Measurements from ENCODE around the gene COL20A1. TPM values are rescaled to one million over a fixed set of nuclear protein-coding genes. Genes with fewer than 3 reads are reported as not detected.

Gene COL20A1
- total and polyA plus RNA-seq, 2 donors (not counting 1 experiment from before 2014, with no cell fraction given): not detected

DNA sequence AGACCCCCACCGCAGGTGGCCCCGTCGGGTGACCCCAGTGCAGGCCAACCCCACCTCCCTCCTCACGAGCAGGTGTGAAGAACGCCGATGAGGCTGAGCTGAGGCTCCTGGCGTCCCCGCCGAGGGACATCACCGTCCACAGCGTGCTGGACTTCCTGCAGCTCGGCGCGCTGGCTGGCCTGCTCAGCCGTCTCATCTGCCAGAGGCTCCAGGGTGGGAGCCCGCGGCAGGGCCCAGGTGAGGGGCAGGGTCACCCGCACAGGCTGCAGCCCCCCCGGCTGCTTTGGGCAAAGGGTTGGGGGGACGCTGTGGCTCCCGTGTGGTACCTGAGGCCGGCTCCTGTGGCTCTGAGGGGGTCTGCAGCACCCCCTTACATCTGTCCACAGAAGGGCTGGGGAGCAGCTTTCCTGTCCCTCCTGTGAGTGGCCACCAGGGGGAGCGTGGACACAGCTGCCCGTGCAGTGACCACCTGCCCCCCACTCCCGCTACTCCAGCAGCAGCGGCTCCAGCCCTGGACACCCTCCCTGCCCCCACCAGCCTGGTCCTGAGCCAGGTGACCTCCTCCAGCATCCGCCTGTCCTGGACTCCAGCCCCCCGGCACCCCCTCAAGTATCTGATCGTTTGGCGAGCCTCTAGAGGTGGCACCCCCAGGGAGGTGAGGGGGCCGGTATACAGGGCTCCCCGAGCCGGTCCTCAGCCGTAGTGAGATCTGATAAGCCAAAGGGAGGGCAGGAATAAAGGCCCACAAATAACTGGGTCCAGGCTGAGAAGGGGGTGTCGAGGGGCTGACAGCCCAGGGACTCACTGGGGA, 16.5 kb downstream of the COL20A1 start:
- H3K36me3 ChIP-seq (ENCODE audit: control insufficient read depth, insufficient read depth, low read length): no peaks in the 10 kb centered on the region
- no peak overlapping the region for H3K4me2 ChIP-seq (ENCODE audit: extremely low read depth, insufficient read depth, low read length)
- no peaks in the 10 kb centered on the region for H3K4me1 ChIP-seq (ENCODE audit: control insufficient read depth, extremely low read depth, insufficient read depth, low read length)
- H3K79me2 ChIP-seq (ENCODE audit: control insufficient read depth, insufficient read depth, low read length): no peaks in the 10 kb centered on the region
- no peak overlapping the region for H3K9ac ChIP-seq (ENCODE audit: insufficient read depth, low read length)
- peak in 1 of 2 donors; percentile 31 for DNase-seq (ENCODE audit: low read depth in 2 of 2)
- no peak overlapping the region for H3K4me3 ChIP-seq (replicated peaks in 1 of 4; ENCODE audit: control extremely low read depth in 1 of 4, insufficient read depth in 1 of 4, low read depth in 3 of 4, low read length in 4 of 4)
- peak; percentile 65 to 80 for TF ChIP-seq CTCF (conservative IDR thresholded peaks at IDR 0.05 in 1 of 2, IDR thresholded peaks at IDR 0.05 in 1 of 2; ENCODE audit: low read depth in 1 of 2, low read length in 2 of 2)
- TF ChIP-seq EZH2 (IDR thresholded peaks at IDR 0.05; ENCODE audit: low read length, missing control alignments): no peak
- H2AFZ ChIP-seq (ENCODE audit: low read length): no peak overlapping the region
- no peaks in the 10 kb centered on the region for H3K27me3 ChIP-seq (ENCODE audit: control insufficient read depth, insufficient read depth, low read length)
- H3K9me3 ChIP-seq (ENCODE audit: control insufficient read depth, insufficient read depth, low read depth, low read length): no peaks in the 10 kb centered on the region
- no peak overlapping the region for H3K27ac ChIP-seq (ENCODE audit: insufficient read depth, low read length)
- H4K20me1 ChIP-seq (ENCODE audit: control insufficient read depth, extremely low read depth, insufficient read depth, low read length): no peaks in the 10 kb centered on the region

DNA sequence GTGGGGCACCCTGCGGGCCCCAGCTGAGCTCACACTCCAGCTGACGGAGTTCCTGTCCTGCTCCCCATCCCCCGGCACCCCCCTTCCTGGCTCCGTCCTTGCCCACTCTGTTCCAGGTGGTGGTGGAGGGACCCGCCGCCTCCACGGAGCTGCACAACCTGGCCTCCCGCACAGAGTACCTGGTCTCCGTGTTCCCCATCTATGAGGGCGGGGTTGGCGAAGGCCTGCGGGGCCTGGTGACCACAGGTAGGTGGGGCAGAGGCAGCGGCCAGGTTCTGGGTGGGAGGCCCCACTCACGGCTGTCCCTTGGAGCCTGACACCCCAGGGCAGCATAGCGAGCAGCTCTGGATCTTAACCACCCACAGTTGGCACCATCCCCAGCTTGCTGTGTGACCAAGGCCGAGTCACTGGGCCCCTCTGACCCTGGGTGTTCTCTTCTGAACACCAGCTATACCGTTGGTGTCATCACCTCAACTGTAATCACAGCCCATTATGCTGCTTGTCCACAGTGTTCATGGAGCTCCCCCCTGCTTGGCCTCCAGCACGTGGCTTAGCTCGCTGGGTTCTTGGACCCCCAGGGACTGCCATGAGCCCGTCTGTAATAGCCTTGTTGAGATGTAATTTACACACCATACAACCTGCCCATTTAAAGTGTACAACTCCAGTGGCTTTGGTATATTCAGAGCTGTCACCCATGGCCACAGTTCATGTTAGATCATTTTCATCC, 17.4 kb downstream of the COL20A1 start:
- DNase-seq (ENCODE audit: low read depth in 2 of 2): peak in 1 of 2 donors; percentile 22
- no peaks in the 10 kb centered on the region for H3K36me3 ChIP-seq (ENCODE audit: control insufficient read depth, insufficient read depth, low read length)
- H3K9me3 ChIP-seq (ENCODE audit: control insufficient read depth, insufficient read depth, low read depth, low read length): no peaks in the 10 kb centered on the region
- H3K27ac ChIP-seq (ENCODE audit: insufficient read depth, low read length): no peak overlapping the region
- H4K20me1 ChIP-seq (ENCODE audit: control insufficient read depth, extremely low read depth, insufficient read depth, low read length): no peaks in the 10 kb centered on the region
- no peak overlapping the region for H3K9ac ChIP-seq (ENCODE audit: insufficient read depth, low read length)
- H3K4me1 ChIP-seq (ENCODE audit: control insufficient read depth, extremely low read depth, insufficient read depth, low read length): no peaks in the 10 kb centered on the region
- H3K79me2 ChIP-seq (ENCODE audit: control insufficient read depth, insufficient read depth, low read length): no peaks in the 10 kb centered on the region
- no peak overlapping the region for H3K4me2 ChIP-seq (ENCODE audit: extremely low read depth, insufficient read depth, low read length)
- H3K27me3 ChIP-seq (ENCODE audit: control insufficient read depth, insufficient read depth, low read length): no peaks in the 10 kb centered on the region
- H2AFZ ChIP-seq (ENCODE audit: low read length): no peak overlapping the region
- no peak overlapping the region for H3K4me3 ChIP-seq (replicated peaks in 1 of 4; ENCODE audit: control extremely low read depth in 1 of 4, insufficient read depth in 1 of 4, low read depth in 3 of 4, low read length in 4 of 4)
- TF ChIP-seq CTCF (conservative IDR thresholded peaks at IDR 0.05 in 1 of 2, IDR thresholded peaks at IDR 0.05 in 1 of 2; ENCODE audit: low read depth in 1 of 2, low read length in 2 of 2): no peak
- no peak for TF ChIP-seq EZH2 (IDR thresholded peaks at IDR 0.05; ENCODE audit: low read length, missing control alignments)

DNA sequence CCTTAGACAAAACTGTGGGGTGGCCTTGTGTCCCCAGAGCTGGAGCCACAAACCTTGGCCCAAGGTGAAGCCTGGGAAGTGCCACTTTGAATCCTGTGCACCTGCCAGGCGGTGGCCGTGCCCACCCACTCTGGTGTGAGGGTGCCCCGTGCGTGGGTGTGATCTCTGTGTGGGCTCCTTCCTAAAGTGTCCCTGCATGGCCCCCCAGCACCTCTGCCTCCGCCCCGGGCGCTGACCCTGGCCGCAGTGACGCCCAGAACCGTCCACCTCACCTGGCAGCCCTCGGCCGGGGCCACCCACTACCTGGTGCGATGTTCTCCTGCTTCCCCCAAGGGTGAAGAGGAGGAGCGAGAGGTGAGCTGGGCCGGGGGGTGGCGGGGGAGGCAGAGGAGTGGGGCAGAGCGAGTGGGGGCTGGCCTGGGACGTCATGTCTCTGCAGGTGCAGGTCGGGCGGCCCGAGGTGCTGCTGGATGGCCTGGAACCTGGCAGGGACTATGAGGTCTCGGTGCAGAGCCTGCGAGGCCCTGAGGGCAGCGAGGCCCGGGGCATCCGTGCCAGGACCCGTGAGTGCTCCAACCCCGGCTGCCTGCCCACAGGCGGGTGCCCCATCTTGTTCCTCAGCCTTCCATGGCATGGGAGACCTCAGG, 18.3 kb downstream of the COL20A1 start:
- H3K27ac ChIP-seq (ENCODE audit: insufficient read depth, low read length): no peak overlapping the region
- no peaks in the 10 kb centered on the region for H3K27me3 ChIP-seq (ENCODE audit: control insufficient read depth, insufficient read depth, low read length)
- no peak overlapping the region for H3K9ac ChIP-seq (ENCODE audit: insufficient read depth, low read length)
- no peaks in the 10 kb centered on the region for H3K36me3 ChIP-seq (ENCODE audit: control insufficient read depth, insufficient read depth, low read length)
- no peaks in the 10 kb centered on the region for H3K79me2 ChIP-seq (ENCODE audit: control insufficient read depth, insufficient read depth, low read length)
- DNase-seq (ENCODE audit: low read depth in 2 of 2): no peak
- TF ChIP-seq EZH2 (IDR thresholded peaks at IDR 0.05; ENCODE audit: low read length, missing control alignments): no peak
- no peak for TF ChIP-seq CTCF (conservative IDR thresholded peaks at IDR 0.05 in 1 of 2, IDR thresholded peaks at IDR 0.05 in 1 of 2; ENCODE audit: low read depth in 1 of 2, low read length in 2 of 2)
- no peaks in the 10 kb centered on the region for H3K4me1 ChIP-seq (ENCODE audit: control insufficient read depth, extremely low read depth, insufficient read depth, low read length)
- H3K4me2 ChIP-seq (ENCODE audit: extremely low read depth, insufficient read depth, low read length): no peak overlapping the region
- H4K20me1 ChIP-seq (ENCODE audit: control insufficient read depth, extremely low read depth, insufficient read depth, low read length): no peaks in the 10 kb centered on the region
- H3K9me3 ChIP-seq (ENCODE audit: control insufficient read depth, insufficient read depth, low read depth, low read length): no peaks in the 10 kb centered on the region
- H3K4me3 ChIP-seq (replicated peaks in 1 of 4; ENCODE audit: control extremely low read depth in 1 of 4, insufficient read depth in 1 of 4, low read depth in 3 of 4, low read length in 4 of 4): no peak overlapping the region
- no peak overlapping the region for H2AFZ ChIP-seq (ENCODE audit: low read length)

Measured in fibroblast of lung (primary cell).